HepG2 (cell line): ENCODE data around the gene CEBPE. TPM values are rescaled to one million over a fixed set of nuclear protein-coding genes. Genes with fewer than 3 reads are reported as not detected.

ENCODE experiments used
- ATAC-seq: fragments of 200-7000 bp; cut with Tn5 transposase; 3 replicates; pipeline ENCODE4 v1.9.1; 2020; ENCODE audit warnings: mild to moderate bottlenecking, moderate library complexity
- BruUV-seq: library from RNA; stranded (reverse); fragments of 400-500 nt; replicated peaks from 2 replicates; lab custom pipeline; 2021; lab: Mats Ljungman, UMichigan
- CTCF ChIA-PET: fragments of 300-600 bp; formaldehyde crosslinking; extraction: SDS; loops from one replicate; lab custom pipeline; 2021; ENCODE audit warnings: low total read pairs, inconsistent platforms, low intra/inter-chr PET ratio; lab: Yijun Ruan, JAX
- POLR2A ChIA-PET: fragments of 350-600 bp; sonication (Branson Sonifier 250); formaldehyde crosslinking; loops from one replicate; lab custom pipeline; 2020; ENCODE audit warnings: antibody characterized with exemption, inconsistent platforms; lab: Yijun Ruan, JAX
- DNase-seq: peaks from one replicate; pipeline ENCODE4 v3.0.0-alpha.2; 2015; ENCODE audit warnings: low spot score
- FAIRE-seq: peaks from 3 replicates; lab custom pipeline; 2011; peaks lifted over from hg19 to GRCh38; lab: Jason Lieb, UNC
- H2AFZ ChIP-seq: one replicate; pipeline ENCODE4 v1.6.1; 2011; ENCODE audit warnings: low read length, inconsistent platforms
- H3K27ac ChIP-seq: fragments of 300-600 bp; 3 replicates; pipeline ENCODE4 v1.8.0; 2011; ENCODE audit warnings: mixed run types, mild to moderate bottlenecking, mixed read lengths, low read length, inconsistent platforms; ENCODE audit not compliant: insufficient read depth; ENCODE audit errors: extremely low read length
- H3K27me3 ChIP-seq, 2 experiments: fragments of 200-600 bp in 1 of 2; 2 replicates in 1 of 2; 3 replicates in 1 of 2; pipeline versions ENCODE4 v1.6.0 to v1.8.0; 2011; ENCODE audit warnings: low read length in 2 of 2, mild to moderate bottlenecking in 2 of 2, moderate library complexity in 2 of 2, inconsistent platforms in 1 of 2; ENCODE audit not compliant: insufficient read depth in 2 of 2, control insufficient read depth in 1 of 2
- H3K36me3 ChIP-seq, 2 experiments: fragments of 200-600 bp in 1 of 2; replicated peaks in 1 of 2; 2 replicates in 1 of 2; 3 replicates in 1 of 2; pipeline versions ENCODE4 v1.5.1 to v1.8.0; 2011; ENCODE audit warnings: low read length in 2 of 2, inconsistent platforms in 1 of 2; ENCODE audit not compliant: insufficient read depth in 2 of 2, control insufficient read depth in 1 of 2
- H3K4me1 ChIP-seq: 2 replicates; pipeline ENCODE4 v1.5.1; 2012; ENCODE audit warnings: low read length, inconsistent platforms; ENCODE audit not compliant: insufficient read depth
- H3K4me2 ChIP-seq: 2 replicates; pipeline ENCODE4 v1.6.0; 2011; ENCODE audit warnings: low read depth, low read length, inconsistent platforms
- H3K4me3 ChIP-seq, 3 experiments: fragments of 200-600 bp in 1 of 3; sonication (generic), shearing (Covaris generic) in 1 of 3; replicated peaks in 1 of 3; 2 replicates each; pipeline ENCODE4 v1.5.1; 2011 to 2016; ENCODE audit warnings: low read length in 3 of 3, inconsistent platforms in 2 of 3, low read depth in 2 of 3, mild to moderate bottlenecking in 2 of 3, control low read depth in 1 of 3, mixed read lengths in 1 of 3; ENCODE audit not compliant: insufficient read depth in 1 of 3
- H3K79me2 ChIP-seq: one replicate; pipeline ENCODE4 v1.6.1; 2011; ENCODE audit warnings: low read length, inconsistent platforms; ENCODE audit not compliant: insufficient read depth
- H3K9ac ChIP-seq: 2 replicates; pipeline ENCODE4 v1.6.0; 2011; ENCODE audit warnings: mild to moderate bottlenecking, low read depth, low read length, inconsistent platforms; ENCODE audit not compliant: insufficient read depth
- H3K9me3 ChIP-seq: 2 replicates; pipeline ENCODE4 v1.5.1; 2012; ENCODE audit warnings: mild to moderate bottlenecking, low read length
- H4K20me1 ChIP-seq: 2 replicates; pipeline ENCODE4 v1.6.0; 2011; ENCODE audit warnings: inconsistent platforms, mild to moderate bottlenecking, low read length, moderate library complexity; ENCODE audit not compliant: insufficient read depth
- CEBPB ChIP-seq: IDR thresholded peaks from 2 replicates; pipeline ENCODE4 v1.6.1; 2011; ENCODE audit warnings: low read depth, low read length, improper control_type of control experiment, borderline replicate concordance
- HNRNPUL1 ChIP-seq: fragments of 200-400 bp; formaldehyde crosslinking; IDR thresholded peaks from 2 replicates; pipeline ENCODE4 v1.6.1; 2017; ENCODE audit warnings: low read depth, mild to moderate bottlenecking, low read length, moderate library complexity
- JARID2 ChIP-seq: sonication (generic); formaldehyde crosslinking; IDR thresholded peaks from 2 replicates; pipeline ENCODE4 v1.8.1; 2023; ENCODE audit warnings: missing genetic modification reagents, inconsistent platforms; ENCODE audit not compliant: insufficient replicate concordance
- JUND ChIP-seq: sonication (generic); formaldehyde crosslinking; IDR thresholded peaks from 2 replicates; pipeline ENCODE4 v1.8.0; 2022; ENCODE audit warnings: mild to moderate bottlenecking, missing genetic modification reagents
- KLF13 ChIP-seq: sonication (generic); formaldehyde crosslinking; IDR thresholded peaks from 2 replicates; pipeline ENCODE4 v1.4.0; 2020; ENCODE audit warnings: mild to moderate bottlenecking, missing genetic modification reagents
- POLR2A ChIP-seq, 2 experiments: IDR thresholded peaks; 2 replicates each; pipeline ENCODE4 v1.6.1; 2011; ENCODE audit warnings: low read depth in 2 of 2, low read length in 2 of 2, mild to moderate bottlenecking in 1 of 2, moderate library complexity in 1 of 2; ENCODE audit not compliant: insufficient read depth in 1 of 2
- SALL2 ChIP-seq: sonication (generic); formaldehyde crosslinking; IDR thresholded peaks from 2 replicates; pipeline ENCODE4 v1.8.1; 2023; ENCODE audit warnings: mild to moderate bottlenecking, missing genetic modification reagents, inconsistent platforms
- SCMH1 ChIP-seq: sonication (generic); formaldehyde crosslinking; IDR thresholded peaks from 2 replicates; pipeline ENCODE4 v1.9.0; 2021; ENCODE audit warnings: missing genetic modification reagents, mild to moderate bottlenecking, borderline replicate concordance
- ZFX ChIP-seq: sonication (generic); formaldehyde crosslinking; IDR thresholded peaks from 2 replicates; pipeline ENCODE4 v1.4.0; 2020; ENCODE audit warnings: mild to moderate bottlenecking, low read depth, missing genetic modification reagents, moderate library complexity
- ZKSCAN8 ChIP-seq: IDR thresholded peaks from 2 replicates; pipeline ENCODE4 v1.6.1; 2016; ENCODE audit warnings: borderline replicate concordance, missing genetic modification reagents, missing compliant biosample characterization
- ZNF678 ChIP-seq: sonication (generic); formaldehyde crosslinking; IDR thresholded peaks from 2 replicates; pipeline ENCODE4 v1.4.0; 2020; ENCODE audit warnings: mild to moderate bottlenecking, missing genetic modification reagents
- ZNF790 ChIP-seq: sonication (generic); formaldehyde crosslinking; IDR thresholded peaks from 2 replicates; pipeline ENCODE4 v1.8.0; 2022; ENCODE audit warnings: missing genetic modification reagents, mild to moderate bottlenecking, borderline replicate concordance
- WGBS: methylation state at CpG from one replicate; pipeline ENCODE4 v1.1.6; 2017; ENCODE audit warnings: low lambda C conversion rate; 5-methylcytosine and 5-hydroxymethylcytosine counted together
- in situ Hi-C: cut with HindIII; loops from 2 replicates; pipeline ENCODE4 v1.10.0; 2017; ENCODE audit warnings: low pct_unique_long_range_greater_than_20kb; ENCODE audit not compliant: extremely low pct_ligation_motif_present
- intact Hi-C: fragments of 100-400 bp; cut with micrococcal nuclease; formaldehyde crosslinking; loops from one replicate; pipeline ENCODE4 v1.10.0; 2022; ENCODE audit not compliant: unreplicated experiment
- polyA plus RNA-seq, 8 experiments: library from polyadenylated mRNA; depleted of rRNA in 3 of 8; stranded (reverse) in 7 of 8; unstranded in 1 of 8; fragments of >200 nt; fragmentation: Illumina TruSeq in 4 of 8; extraction: Trizol in 4 of 8; gene quantifications; 2 replicates each; pipeline versions ENCODE4 v1.2.1 to v1.2.3, GENCODE V29; 2011 to 2016; ENCODE audit warnings: low read depth in 4 of 8, missing spikeins in 1 of 8, mixed read lengths in 1 of 8; ENCODE audit not compliant: insufficient read depth in 1 of 8
- total RNA-seq, 5 experiments: library from RNA; depleted of rRNA; stranded (reverse); fragments of >200 nt; fragmentation: Illumina TruSeq; extraction: Trizol; gene quantifications; 2 replicates each; pipeline ENCODE4 v1.2.3, GENCODE V29; 2016; ENCODE audit warnings: low read depth in 1 of 5
- TF ChIP-seq, protein P1 (sequence below): IDR thresholded peaks from 2 replicates; pipeline ENCODE4 v1.6.1; 2016; ENCODE audit warnings: mild to moderate bottlenecking, missing biosample characterization, missing genetic modification reagents
- TF ChIP-seq, protein P2 (sequence below): sonication (generic); formaldehyde crosslinking; IDR thresholded peaks from 2 replicates; pipeline ENCODE4 v1.5.0; 2020; ENCODE audit warnings: missing genetic modification reagents
- TF ChIP-seq, protein P3 (sequence below): sonication (generic); formaldehyde crosslinking; IDR thresholded peaks from 2 replicates; pipeline ENCODE4 v1.4.0; 2020; ENCODE audit warnings: mild to moderate bottlenecking, missing genetic modification reagents
- TF ChIP-seq, protein P4 (sequence below): sonication (generic); formaldehyde crosslinking; IDR thresholded peaks from 2 replicates; pipeline ENCODE4 v1.5.0; 2020; ENCODE audit warnings: mild to moderate bottlenecking, low read depth, missing genetic modification reagents, borderline replicate concordance

CEBPE gene
- total and polyA plus RNA-seq, 2 of the 13 experiments (the other 11 are each of a cell fraction or from before 2014, with no cell fraction given) = 0.09 to 0.11 TPM

DNA sequence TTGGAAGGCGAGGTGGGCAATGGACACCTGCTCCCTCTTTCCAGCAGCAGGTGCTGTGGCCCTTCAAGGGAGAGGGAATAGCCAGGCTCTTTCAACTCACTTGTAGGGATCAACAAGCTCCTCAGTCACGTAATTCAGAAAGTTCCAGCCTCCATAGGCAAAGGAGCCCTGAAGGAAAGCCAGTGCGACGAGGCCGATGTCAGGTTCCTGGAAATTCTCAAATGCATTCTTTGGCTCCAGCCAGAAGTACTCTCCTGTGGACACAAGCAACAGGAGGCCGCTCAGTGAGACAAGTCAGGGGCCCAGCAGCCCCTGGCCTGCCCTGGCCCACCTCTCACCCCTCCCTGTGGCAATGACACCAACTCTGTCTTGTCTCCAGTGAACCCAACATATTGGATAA, 21.3 kb upstream of the CEBPE start:
- FAIRE-seq (no peak), DNase-seq (no peak)
- Histone ChIP-seq H3K36me3 (no peaks in the 10 kb centered on the region), H3K27ac (no peak overlapping the region), H3K9ac (no peak overlapping the region), H4K20me1 (no peaks in the 10 kb centered on the region), H3K4me1 (peaks cover 17% of the 10 kb centered on the region), H3K79me2 (no peaks in the 10 kb centered on the region), H3K4me2 (no peak overlapping the region), H3K4me3 (no peak overlapping the region)
- ChIA-PET CTCF (no interaction called here), POLR2A (no interaction called here)
- intact Hi-C loops = no loop called here
- BruUV-seq = no TSS peak
- TF ChIP-seq CEBPB (no peak), KLF13 (no peak), SALL2 (no peak), ZNF790 (CRISPR knock-in tag) (no peak), SCMH1 (CRISPR knock-in tag) (no peak), HNRNPUL1 (no peak), POLR2A (IDR thresholded peaks at IDR 0.05; ENCODE audit: insufficient read depth in 1 of 2, low read depth in 2 of 2, low read length in 2 of 2) (no peak), ZKSCAN8 (CRISPR knock-in tag) (no peak)
- TF ChIP-seq, protein P1, sequence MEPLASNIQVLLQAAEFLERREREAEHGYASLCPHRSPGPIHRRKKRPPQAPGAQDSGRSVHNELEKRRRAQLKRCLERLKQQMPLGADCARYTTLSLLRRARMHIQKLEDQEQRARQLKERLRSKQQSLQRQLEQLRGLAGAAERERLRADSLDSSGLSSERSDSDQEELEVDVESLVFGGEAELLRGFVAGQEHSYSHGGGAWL = no peak
- TF ChIP-seq, all 625 proteins: peak for 0
- Histone ChIP-seq H3K9me3 (no peaks in the 10 kb centered on the region), H3K27me3 (peaks cover 15 to 65% of the 10 kb centered on the region in 2 experiments), H2AFZ (no peak overlapping the region)
- 31% methylated on average over 6 of the region's 6 CpGs for WGBS
- in situ Hi-C loops = no loop called here
- no peak for ATAC-seq

DNA sequence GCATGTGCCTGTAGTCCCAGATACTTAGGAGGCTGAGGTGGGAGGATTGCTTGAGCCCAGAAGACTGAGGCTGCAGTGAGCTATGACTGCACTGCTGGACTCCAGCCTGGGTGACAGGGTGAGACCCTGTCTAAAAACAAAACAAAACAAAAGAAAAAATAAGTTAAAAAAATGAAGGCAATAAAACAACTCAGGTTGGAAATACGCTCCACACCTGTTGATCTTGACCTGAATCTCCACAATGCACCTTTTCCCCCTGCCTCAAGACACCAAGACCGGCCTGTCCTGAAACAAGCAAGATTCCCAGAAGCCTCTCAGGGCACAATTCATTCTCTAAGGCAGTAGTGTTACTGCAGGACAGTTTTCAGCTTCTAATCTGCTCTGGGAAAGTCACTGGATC, 20.8 kb upstream of the CEBPE start:
- Histone ChIP-seq H3K79me2 (no peaks in the 10 kb centered on the region), H3K4me3 (no peak overlapping the region), H2AFZ (no peak overlapping the region), H3K36me3 (no peaks in the 10 kb centered on the region), H3K9ac (no peak overlapping the region), H3K27me3 (peaks cover 15 to 65% of the 10 kb centered on the region in 2 experiments), H3K27ac (no peak overlapping the region), H3K9me3 (no peaks in the 10 kb centered on the region), H3K4me2 (no peak overlapping the region), H4K20me1 (no peaks in the 10 kb centered on the region), H3K4me1 (peaks cover 17% of the 10 kb centered on the region)
- no peak for FAIRE-seq
- in situ Hi-C loops = no loop called here
- CTCF ChIA-PET = no interaction called here
- WGBS = 15% methylated on average over 2 of the region's 2 CpGs
- intact Hi-C loops = no loop called here
- no TSS peak for BruUV-seq
- POLR2A ChIA-PET = no interaction called here
- no peak for DNase-seq
- ATAC-seq = no peak
- TF ChIP-seq, protein P2, sequence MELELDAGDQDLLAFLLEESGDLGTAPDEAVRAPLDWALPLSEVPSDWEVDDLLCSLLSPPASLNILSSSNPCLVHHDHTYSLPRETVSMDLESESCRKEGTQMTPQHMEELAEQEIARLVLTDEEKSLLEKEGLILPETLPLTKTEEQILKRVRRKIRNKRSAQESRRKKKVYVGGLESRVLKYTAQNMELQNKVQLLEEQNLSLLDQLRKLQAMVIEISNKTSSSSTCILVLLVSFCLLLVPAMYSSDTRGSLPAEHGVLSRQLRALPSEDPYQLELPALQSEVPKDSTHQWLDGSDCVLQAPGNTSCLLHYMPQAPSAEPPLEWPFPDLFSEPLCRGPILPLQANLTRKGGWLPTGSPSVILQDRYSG (CRISPR knock-in tag) = no peak
- TF ChIP-seq ZNF678 (CRISPR knock-in tag) (no peak), JARID2 (CRISPR knock-in tag) (no peak), JUND (CRISPR knock-in tag) (no peak), ZFX (no peak)
- TF ChIP-seq, protein P3, sequence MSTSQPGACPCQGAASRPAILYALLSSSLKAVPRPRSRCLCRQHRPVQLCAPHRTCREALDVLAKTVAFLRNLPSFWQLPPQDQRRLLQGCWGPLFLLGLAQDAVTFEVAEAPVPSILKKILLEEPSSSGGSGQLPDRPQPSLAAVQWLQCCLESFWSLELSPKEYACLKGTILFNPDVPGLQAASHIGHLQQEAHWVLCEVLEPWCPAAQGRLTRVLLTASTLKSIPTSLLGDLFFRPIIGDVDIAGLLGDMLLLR (CRISPR knock-in tag) = no peak
- TF ChIP-seq, protein P4, sequence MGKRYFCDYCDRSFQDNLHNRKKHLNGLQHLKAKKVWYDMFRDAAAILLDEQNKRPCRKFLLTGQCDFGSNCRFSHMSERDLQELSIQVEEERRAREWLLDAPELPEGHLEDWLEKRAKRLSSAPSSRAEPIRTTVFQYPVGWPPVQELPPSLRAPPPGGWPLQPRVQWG (CRISPR knock-in tag) = no peak
